Measurements from ENCODE around the gene DNAJC3.
"Not testable (repeated sequence)": the region's sequence is repeated elsewhere in the genome, so short reads cannot be mapped to it uniquely, and the experiment has no call there.

The DNAJC3 gene, protein sequence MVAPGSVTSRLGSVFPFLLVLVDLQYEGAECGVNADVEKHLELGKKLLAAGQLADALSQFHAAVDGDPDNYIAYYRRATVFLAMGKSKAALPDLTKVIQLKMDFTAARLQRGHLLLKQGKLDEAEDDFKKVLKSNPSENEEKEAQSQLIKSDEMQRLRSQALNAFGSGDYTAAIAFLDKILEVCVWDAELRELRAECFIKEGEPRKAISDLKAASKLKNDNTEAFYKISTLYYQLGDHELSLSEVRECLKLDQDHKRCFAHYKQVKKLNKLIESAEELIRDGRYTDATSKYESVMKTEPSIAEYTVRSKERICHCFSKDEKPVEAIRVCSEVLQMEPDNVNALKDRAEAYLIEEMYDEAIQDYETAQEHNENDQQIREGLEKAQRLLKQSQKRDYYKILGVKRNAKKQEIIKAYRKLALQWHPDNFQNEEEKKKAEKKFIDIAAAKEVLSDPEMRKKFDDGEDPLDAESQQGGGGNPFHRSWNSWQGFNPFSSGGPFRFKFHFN

GRCh38 chr13:95676762-95677563 is at the start of gene DNAJC3:
Gene DNAJC3 (plus strand): TSS chr13:95677139. CDS start chr13:95677256, 117 bp downstream.
- DNase-seq, result peak; percentile 90 to 97

DNA sequence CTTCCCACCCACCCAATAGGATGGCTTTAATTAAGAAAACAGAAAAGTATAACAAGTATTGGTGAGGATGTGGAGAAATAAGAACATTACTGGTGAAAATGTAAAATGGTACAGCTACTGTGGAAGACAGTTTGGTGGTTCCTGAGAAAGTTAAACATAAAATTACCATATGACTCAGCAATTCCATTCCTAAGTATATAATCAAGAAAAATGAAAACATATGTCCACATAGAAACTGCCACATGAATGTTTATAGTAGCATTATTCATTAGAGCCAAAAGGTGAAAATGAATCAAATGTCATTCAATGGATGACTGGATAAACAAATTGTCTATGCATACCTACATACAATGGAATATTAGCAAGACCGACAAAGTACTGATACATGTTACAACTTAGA is 49.3 kb upstream of the DNAJC3 start:
- no peak for DNase-seq

GRCh38 chr13:95628488-95628887 is 48.5 kb upstream of the DNAJC3 start:
- DNase-seq, result no peak

DNA sequence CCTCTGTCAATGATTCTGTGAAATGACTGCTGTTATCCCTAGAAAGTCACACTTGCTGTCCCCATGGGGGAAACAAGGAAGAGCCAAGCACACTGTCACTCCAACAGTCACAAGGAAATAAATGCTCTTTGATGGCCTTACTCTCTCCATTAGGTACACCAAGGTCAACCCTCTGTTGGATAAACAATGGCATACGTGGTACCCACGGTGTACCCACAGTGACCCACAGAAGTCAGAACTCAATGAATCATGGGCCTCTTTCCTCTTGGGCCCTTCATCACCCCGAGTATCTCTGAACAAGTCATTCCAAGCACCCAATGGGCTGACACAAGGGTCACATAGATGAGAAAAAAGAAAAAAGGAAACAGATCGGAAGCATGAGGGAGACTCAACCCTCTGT is 47.9 kb upstream of the DNAJC3 start:
- no peak for DNase-seq

DNA sequence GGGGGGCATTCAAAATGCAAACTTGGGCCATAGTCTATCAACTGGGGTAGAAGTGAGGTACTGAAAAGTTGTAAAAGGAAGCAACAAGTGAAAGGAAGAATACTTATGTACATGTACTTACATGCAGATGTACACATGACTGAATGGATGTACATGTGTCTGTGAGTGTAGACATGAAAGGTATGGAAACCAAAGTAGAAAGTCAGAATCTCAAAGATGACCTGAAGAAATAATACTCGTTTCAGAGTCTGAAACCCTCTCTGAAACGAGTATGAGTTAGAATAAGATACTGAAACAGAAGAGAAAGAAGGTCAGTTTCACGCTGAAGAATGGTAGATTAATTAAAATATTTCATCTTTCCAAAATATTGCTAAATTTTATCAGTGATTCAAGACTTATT is 46.3 kb upstream of the DNAJC3 start:
- no peak for DNase-seq

DNA sequence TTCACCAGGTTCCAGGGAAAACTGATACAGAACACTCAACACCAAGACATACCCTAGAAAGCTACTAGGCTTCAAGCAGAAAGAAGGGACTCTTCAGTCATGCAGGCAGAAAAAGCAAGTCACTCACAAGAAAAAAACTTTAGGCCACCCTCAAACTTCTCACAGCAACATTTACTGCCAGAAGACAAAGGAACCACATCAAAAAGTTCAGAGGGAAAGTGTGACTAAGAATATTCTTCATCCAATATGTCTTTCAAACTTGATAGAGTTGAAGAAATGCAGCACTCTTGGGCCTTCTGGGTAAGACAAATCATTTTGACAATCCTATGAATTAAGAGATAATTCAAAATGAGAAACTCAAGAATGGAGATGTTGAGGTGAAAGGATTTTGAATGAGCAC is 40.1 kb upstream of the DNAJC3 start:
- DNase-seq, result no peak

- DNase-seq, result no peak
Measured at GRCh38 chr13:95641291-95642027, 35.5 kb upstream of the DNAJC3 start.

DNA sequence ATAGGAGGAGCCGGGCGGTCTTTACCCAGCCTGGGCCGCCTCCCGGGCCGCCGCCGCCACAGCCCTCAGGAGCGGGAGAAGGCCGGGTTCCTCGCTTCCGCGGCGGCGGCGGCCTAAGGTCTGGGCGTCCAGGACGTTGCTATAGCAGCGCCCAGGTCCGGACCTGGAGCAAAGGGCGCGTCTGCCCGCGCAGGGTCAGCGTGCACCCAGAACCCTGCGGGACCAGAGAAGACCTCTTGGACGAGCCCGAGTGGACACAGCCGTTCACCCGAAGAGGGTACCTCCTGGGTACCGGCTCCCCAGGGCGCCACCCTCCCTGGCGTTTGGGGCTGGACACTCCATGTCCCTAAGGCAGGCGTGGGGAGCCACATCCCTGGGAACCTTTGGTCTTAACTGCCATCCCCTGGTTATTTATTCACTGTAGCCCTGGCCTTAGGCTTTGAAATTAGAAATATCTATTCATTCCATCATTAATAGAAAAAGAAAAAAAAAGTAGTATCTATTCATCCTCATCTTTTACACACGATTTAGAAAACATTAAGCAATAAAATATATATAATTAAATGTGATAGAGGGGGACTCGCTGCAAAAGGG is 34.8 kb upstream of the DNAJC3 start:
- no peak for DNase-seq

- no peak for DNase-seq
Measured at GRCh38 chr13:95642999-95643398, 33.9 kb upstream of the DNAJC3 start.

DNA sequence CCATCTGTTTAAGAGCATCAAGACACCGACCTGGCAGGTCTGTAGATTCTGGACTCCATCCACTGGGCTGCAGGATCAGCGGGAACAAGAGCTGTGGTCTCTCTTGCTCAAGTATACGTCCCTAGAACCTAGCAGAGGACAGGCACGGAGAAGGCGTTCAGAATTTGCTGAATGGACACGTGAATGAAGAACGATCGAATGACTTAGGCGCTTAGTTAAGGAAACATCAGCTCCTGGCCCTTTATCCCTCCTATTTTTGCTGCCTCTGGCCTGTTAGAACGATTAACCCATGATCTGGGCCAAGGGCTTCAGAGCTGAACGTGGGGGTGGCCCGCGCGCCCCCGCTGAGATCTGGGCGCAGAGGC is 33.4 kb upstream of the DNAJC3 start:
- no peak for DNase-seq

GRCh38 chr13:95643936-95644598 is 32.9 kb upstream of the DNAJC3 start:
- no peak for DNase-seq

- no peak for DNase-seq
Measured at GRCh38 chr13:95644601-95645052, 32.3 kb upstream of the DNAJC3 start, which contains the start of gene DZIP1. Gene DZIP1 (minus strand): TSS chr13:95644706. CDS start chr13:95642029, 2,677 bp downstream.

- no peak for DNase-seq
Measured at GRCh38 chr13:95647321-95647720, 29.6 kb upstream of the DNAJC3 start.

DNA sequence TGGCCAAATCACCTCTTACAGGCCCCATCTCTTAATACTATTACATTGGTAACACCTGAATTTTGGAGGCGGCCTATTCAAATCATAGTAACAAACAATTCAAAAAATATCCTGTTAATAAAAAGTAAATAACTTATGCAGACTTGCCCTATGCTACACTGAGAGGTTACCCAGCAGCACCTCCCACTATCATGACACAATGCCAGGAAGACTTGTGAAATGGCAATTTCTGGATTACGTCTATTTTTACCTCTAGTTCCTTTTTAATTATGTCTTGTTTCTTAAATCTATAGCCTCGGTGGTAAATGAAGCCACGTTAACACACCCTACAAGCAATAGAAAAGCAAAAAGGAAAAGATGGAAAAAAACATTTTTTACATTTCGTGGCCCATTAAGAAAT is 26.2 kb upstream of the DNAJC3 start:
- DNase-seq, result no peak

- DNase-seq, result no peak
Measured at GRCh38 chr13:95652244-95652764, 24.6 kb upstream of the DNAJC3 start.

DNA sequence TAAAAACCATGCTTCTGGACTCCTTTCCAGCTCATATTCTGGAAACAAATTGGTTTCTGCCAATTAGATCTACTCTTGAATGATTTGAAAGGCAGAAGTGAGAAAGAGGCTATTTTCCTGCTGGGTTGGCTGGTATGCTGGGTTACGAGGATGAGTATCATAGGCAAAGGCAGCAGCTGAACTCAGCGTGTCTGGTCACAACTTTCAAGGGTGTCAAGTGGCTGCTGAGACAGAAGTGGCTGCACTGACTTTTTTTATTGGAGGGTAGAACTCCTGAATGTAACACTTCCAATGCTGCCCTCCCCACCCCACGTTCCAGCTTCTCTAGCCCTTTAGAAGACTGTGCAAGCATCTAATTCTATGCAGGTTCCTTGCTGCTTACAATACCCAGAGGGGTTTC is 24.1 kb upstream of the DNAJC3 start:
- DNase-seq, result no peak

- DNase-seq, result no peak
Measured at GRCh38 chr13:95656386-95657015, 20.4 kb upstream of the DNAJC3 start.

GRCh38 chr13:95659500-95659899 is 17.4 kb upstream of the DNAJC3 start:
- DNase-seq, result no peak

DNA sequence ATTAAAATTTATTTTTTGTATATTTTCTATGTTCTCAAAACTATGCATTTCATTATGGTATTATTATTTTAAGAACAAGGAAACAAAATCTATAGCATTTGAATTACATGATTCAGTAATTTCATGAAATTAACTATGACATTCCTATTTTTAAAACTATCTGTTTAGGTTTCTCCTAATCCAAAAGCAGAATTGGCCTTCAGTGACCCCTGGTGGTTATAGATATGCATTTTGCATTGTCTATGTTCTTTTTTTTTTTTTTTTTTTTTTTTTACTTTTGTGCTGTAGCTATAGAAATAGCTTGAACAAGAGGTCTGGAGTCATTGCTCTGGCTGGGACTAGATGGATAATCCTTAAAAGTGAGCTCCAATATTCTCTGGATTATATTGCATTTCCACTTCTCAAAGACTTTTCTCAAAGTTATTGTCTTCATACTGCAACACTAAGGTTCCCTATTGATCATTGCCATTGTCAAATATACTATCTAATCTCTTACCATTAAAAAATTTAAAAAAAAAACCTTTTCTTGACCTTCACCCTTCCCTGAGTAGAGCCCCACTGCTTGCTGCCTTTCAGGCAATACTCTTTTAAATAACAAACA is 15.9 kb upstream of the DNAJC3 start:
- DNase-seq, result peak in 1 of 2 donors; percentile 30

DNA sequence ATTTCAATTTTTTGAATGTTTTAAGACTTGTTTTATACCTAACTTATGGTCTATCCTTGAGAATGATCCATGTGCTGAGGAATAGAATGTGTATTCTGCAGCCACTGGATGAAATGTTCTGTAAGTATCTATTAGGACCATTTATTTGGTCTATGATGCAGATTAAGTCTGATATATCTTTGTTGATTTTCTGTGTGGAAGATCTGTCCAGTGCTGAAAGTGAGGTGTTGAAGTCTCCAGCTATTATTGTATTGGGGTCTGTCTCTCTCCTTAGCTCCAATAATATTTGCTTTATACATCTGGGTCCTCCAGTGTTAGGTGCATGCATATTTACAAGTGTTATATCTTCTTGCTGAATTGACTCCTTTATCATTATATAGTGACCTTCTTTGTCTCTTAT is 9.7 kb upstream of the DNAJC3 start:
- not testable (repeated sequence) for DNase-seq

GRCh38 chr13:95671597-95671996 is 5.3 kb upstream of the DNAJC3 start:
- DNase-seq, result no peak
